GM12873 (cell line): Measurements from ENCODE around the gene BIK.

Source experiments
- CTCF ChIP-seq: IDR thresholded peaks from 2 replicates; pipeline ENCODE4 v1.5.1; 2012; ENCODE audit warnings: low read depth, mild to moderate bottlenecking, moderate library complexity, low read length, control low read depth; ENCODE audit not compliant: insufficient read depth; ENCODE audit errors: missing control alignments

BIK gene

GRCh38 chr22:43160497-43161126 is 50.1 kb downstream of the BIK start:
- no peak for TF ChIP-seq CTCF

- TF ChIP-seq CTCF, result no peak
Measured at GRCh38 chr22:43162412-43163150, 52.0 kb downstream of the BIK start.

- no peak for TF ChIP-seq CTCF
Measured at GRCh38 chr22:43163241-43163795, 52.8 kb downstream of the BIK start.

GRCh38 chr22:43164636-43165035 is 54.1 kb downstream of the BIK start:
- TF ChIP-seq CTCF, result no peak

- no peak for TF ChIP-seq CTCF
Measured at GRCh38 chr22:43166132-43166930, 55.8 kb downstream of the BIK start.

GRCh38 chr22:43167001-43167589 is 56.5 kb downstream of the BIK start:
- TF ChIP-seq CTCF, result no peak
